ENCODE results near the gene FUT3.
"Not testable (repeated sequence)": the region's sequence is repeated elsewhere in the genome, so short reads cannot be mapped to it uniquely, and the experiment has no call there.

Gene FUT3

GRCh38 chr19:5844456-5845433, 6.5 kb downstream of the FUT3 start:
- Mint-ChIP-seq H3K27ac (no peak overlapping the region), H3K36me3 (ENCODE audit: low read depth) (no peaks in the 10 kb centered on the region), H3K27me3 (no peaks in the 10 kb centered on the region), H3K4me3 (no peak overlapping the region), H3K4me1 (peaks cover under 1% of the 10 kb centered on the region), H3K9me3 (no peaks in the 10 kb centered on the region)
- DNase-seq (no peak), ATAC-seq (no peak)

- Mint-ChIP-seq H3K36me3 (ENCODE audit: low read depth) (no peaks in the 10 kb centered on the region), H3K27me3 (no peaks in the 10 kb centered on the region), H3K4me1 (peaks cover 6% of the 10 kb centered on the region), H3K27ac (no peak overlapping the region), H3K9me3 (no peaks in the 10 kb centered on the region), H3K4me3 (no peak overlapping the region)
- DNase-seq: no peak
- no peak for ATAC-seq
Measured at GRCh38 chr19:5843295-5843927, 7.8 kb downstream of the FUT3 start.

GRCh38 chr19:5841735-5842111, 9.5 kb downstream of the FUT3 start:
- H3K4me1 Mint-ChIP-seq; H3K27me3 Mint-ChIP-seq; ATAC-seq; H3K9me3 Mint-ChIP-seq; H3K27ac Mint-ChIP-seq; H3K36me3 Mint-ChIP-seq (ENCODE audit: low read depth); H3K4me3 Mint-ChIP-seq; DNase-seq: not testable (repeated sequence)

- H3K27me3 Mint-ChIP-seq: peaks cover 4% of the 10 kb centered on the region
- H3K4me1 Mint-ChIP-seq: peaks cover 9% of the 10 kb centered on the region
- H3K9me3 Mint-ChIP-seq: no peaks in the 10 kb centered on the region
- DNase-seq (no peak), ATAC-seq (no peak)
- H3K4me3 Mint-ChIP-seq: no peak within 1 kb of the TSS
- no peak within 1 kb of the TSS for H3K27ac Mint-ChIP-seq
- no peaks in the 10 kb centered on the region for H3K36me3 Mint-ChIP-seq (ENCODE audit: low read depth)
Measured at GRCh38 chr19:5839065-5840017, 11.9 kb downstream of the FUT3 start, which contains the start of gene FUT6. Gene FUT6, minus strand, starts transcription at chr19:5839702. Its CDS starts 7,135 bp downstream, at chr19:5832567.

- H3K27ac Mint-ChIP-seq: no peak overlapping the region
- ATAC-seq: no peak
Measured at GRCh38 chr19:5838353-5839064, 12.7 kb downstream of the FUT3 start.

GRCh38 chr19:5837761-5838352, 13.4 kb downstream of the FUT3 start:
- ATAC-seq: no peak
- H3K27ac Mint-ChIP-seq: no peak overlapping the region
- no peak for DNase-seq
- peaks cover 9% of the 10 kb centered on the region for H3K4me1 Mint-ChIP-seq
- peaks cover 4% of the 10 kb centered on the region for H3K27me3 Mint-ChIP-seq
- H3K4me3 Mint-ChIP-seq: no peak overlapping the region
- H3K9me3 Mint-ChIP-seq: no peaks in the 10 kb centered on the region
- no peaks in the 10 kb centered on the region for H3K36me3 Mint-ChIP-seq (ENCODE audit: low read depth)

More at GRCh38 chr19:5838353-5839064, 12.7 kb downstream of the FUT3 start:
- H3K4me1 Mint-ChIP-seq: peaks cover 9% of the 10 kb centered on the region
- peaks cover 4% of the 10 kb centered on the region for H3K27me3 Mint-ChIP-seq
- no peak overlapping the region for H3K4me3 Mint-ChIP-seq
- no peak for DNase-seq
- H3K9me3 Mint-ChIP-seq: no peaks in the 10 kb centered on the region
- H3K36me3 Mint-ChIP-seq (ENCODE audit: low read depth): no peaks in the 10 kb centered on the region

GRCh38 chr19:5832527-5833216, 18.6 kb downstream of the FUT3 start:
- Mint-ChIP-seq H3K27ac (no peak overlapping the region), H3K36me3 (ENCODE audit: low read depth) (no peaks in the 10 kb centered on the region), H3K9me3 (no peaks in the 10 kb centered on the region), H3K4me1 (peaks cover 13% of the 10 kb centered on the region), H3K4me3 (no peak overlapping the region), H3K27me3 (peaks cover 9% of the 10 kb centered on the region)
- DNase-seq (no peak), ATAC-seq (no peak)

- Mint-ChIP-seq H3K4me1 (peaks cover 13% of the 10 kb centered on the region), H3K4me3 (no peak overlapping the region), H3K27me3 (peaks cover 6% of the 10 kb centered on the region), H3K27ac (no peak overlapping the region), H3K36me3 (ENCODE audit: low read depth) (no peaks in the 10 kb centered on the region), H3K9me3 (no peaks in the 10 kb centered on the region)
- ATAC-seq (no peak), DNase-seq (no peak)
Measured at GRCh38 chr19:5832061-5832460, 19.2 kb downstream of the FUT3 start.

GRCh38 chr19:5831159-5831558, 20.1 kb downstream of the FUT3 start:
- no peak for ATAC-seq
- Mint-ChIP-seq H3K27me3 (peaks cover 5% of the 10 kb centered on the region), H3K4me1 (peaks cover 20% of the 10 kb centered on the region), H3K9me3 (no peaks in the 10 kb centered on the region), H3K27ac (no peak overlapping the region), H3K4me3 (no peak overlapping the region), H3K36me3 (ENCODE audit: low read depth) (no peaks in the 10 kb centered on the region)
- no peak for DNase-seq

- no peak for DNase-seq
- H3K27ac Mint-ChIP-seq: peak overlapping the region; percentile 65
Measured at GRCh38 chr19:5829567-5830310, 21.5 kb downstream of the FUT3 start.

GRCh38 chr19:5828661-5829566, 22.3 kb downstream of the FUT3 start:
- peak; percentile 64 for DNase-seq

More at GRCh38 chr19:5829567-5830310, 21.5 kb downstream of the FUT3 start:
- no peak for ATAC-seq
- Mint-ChIP-seq H3K4me3 (peak overlapping the region; percentile 95), H3K27me3 (peaks cover 5% of the 10 kb centered on the region), H3K4me1 (peaks cover 20% of the 10 kb centered on the region), H3K36me3 (ENCODE audit: low read depth) (no peaks in the 10 kb centered on the region), H3K9me3 (no peaks in the 10 kb centered on the region)

More at GRCh38 chr19:5828661-5829566, 22.3 kb downstream of the FUT3 start:
- Mint-ChIP-seq H3K9me3 (no peaks in the 10 kb centered on the region), H3K36me3 (ENCODE audit: low read depth) (no peaks in the 10 kb centered on the region), H3K27ac (peak overlapping the region; percentile 99), H3K27me3 (peaks cover 5% of the 10 kb centered on the region), H3K4me1 (peaks cover 20% of the 10 kb centered on the region), H3K4me3 (peak overlapping the region; percentile 95)
- peak; percentile 4 for ATAC-seq
